Mesendoderm (in vitro differentiated cells): Measurements from ENCODE around the gene PCDHA4.
"Not testable (repeated sequence)": the region's sequence is repeated elsewhere in the genome, so short reads cannot be mapped to it uniquely, and the experiment has no call there.

Source experiments
- DNase-seq: peaks from one replicate; pipeline ENCODE4 v3.0.0; 2013
- H2AK5ac ChIP-seq: 2 replicates; pipeline ENCODE4 v1.6.1; 2013; ENCODE audit warnings: low read length, inconsistent platforms
- H2BK120ac ChIP-seq: 2 replicates; pipeline ENCODE4 v1.6.1; 2013; ENCODE audit warnings: low read depth, mild to moderate bottlenecking, low read length, moderate library complexity, mixed read lengths
- H2BK15ac ChIP-seq: replicated peaks from 2 replicates; pipeline ENCODE4 v1.6.1; 2013; ENCODE audit warnings: low read depth, mild to moderate bottlenecking, moderate library complexity
- H2BK5ac ChIP-seq: 2 replicates; pipeline ENCODE4 v1.6.1; 2013; ENCODE audit warnings: low read length, inconsistent platforms
- H3K18ac ChIP-seq: 2 replicates; pipeline ENCODE4 v1.6.1; 2013; ENCODE audit warnings: mild to moderate bottlenecking, low read length, mixed read lengths
- H3K23ac ChIP-seq: one replicate; pipeline ENCODE4 v1.6.1; 2013; ENCODE audit warnings: low read length
- H3K27ac ChIP-seq: 2 replicates; pipeline ENCODE4 v1.5.1; 2013; ENCODE audit warnings: low read depth, mild to moderate bottlenecking, inconsistent platforms, low read length, moderate library complexity
- H3K27me3 ChIP-seq: 2 replicates; pipeline ENCODE4 v1.6.1; 2013; ENCODE audit warnings: low read length, control low read depth, mild to moderate bottlenecking, inconsistent platforms; ENCODE audit not compliant: insufficient read depth, poor library complexity
- H3K36me3 ChIP-seq: 2 replicates; pipeline ENCODE4 v1.6.1; 2013; ENCODE audit warnings: low read length, inconsistent platforms; ENCODE audit not compliant: control insufficient read depth, insufficient read depth
- H3K4ac ChIP-seq: one replicate; pipeline ENCODE4 v1.6.1; 2013; ENCODE audit warnings: low read depth, mild to moderate bottlenecking, low read length, moderate library complexity
- H3K4me1 ChIP-seq: 2 replicates; pipeline ENCODE4 v1.6.1; 2013; ENCODE audit warnings: low read depth, low read length, inconsistent platforms; ENCODE audit not compliant: control insufficient read depth
- H3K4me2 ChIP-seq: 2 replicates; pipeline ENCODE4 v1.6.1; 2013; ENCODE audit warnings: low read length
- H3K4me3 ChIP-seq: 2 replicates; pipeline ENCODE4 v1.5.1; 2013; ENCODE audit warnings: mild to moderate bottlenecking, low read length
- H3K56ac ChIP-seq: one replicate; pipeline ENCODE4 v1.6.1; 2013; ENCODE audit warnings: low read length
- H3K79me1 ChIP-seq: 2 replicates; pipeline ENCODE4 v1.6.1; 2013; ENCODE audit warnings: low read length, inconsistent platforms
- H3K79me2 ChIP-seq: 2 replicates; pipeline ENCODE4 v1.6.1; 2013; ENCODE audit warnings: mild to moderate bottlenecking, low read length; ENCODE audit not compliant: control insufficient read depth, insufficient read depth
- H3K9ac ChIP-seq: 2 replicates; pipeline ENCODE4 v1.6.1; 2013; ENCODE audit warnings: low read length, inconsistent platforms
- H4K5ac ChIP-seq: one replicate; pipeline ENCODE4 v1.6.1; 2013; ENCODE audit warnings: low read length
- H4K8ac ChIP-seq: one replicate; pipeline ENCODE4 v1.6.1; 2013; ENCODE audit warnings: low read depth, mild to moderate bottlenecking, control low read depth, low read length, moderate library complexity
- WGBS: extraction: QIAGEN DNeasy Blood & Tissue Kit; methylation state at CpG from one replicate; pipeline ENCODE4 v1.1.7; 2013; ENCODE audit warnings: low lambda C conversion rate, missing lambda C conversion rate; ENCODE audit not compliant: insufficient coverage; ENCODE audit errors: extremely low coverage; 5-methylcytosine and 5-hydroxymethylcytosine counted together

PCDHA4 gene

GRCh38 chr5:140833993-140834392 lies 27.1 kb downstream of the PCDHA4 start, which contains the start of gene PCDHA7:
Gene PCDHA7 (plus strand): TSS chr5:140834269. CDS start chr5:140834384, 115 bp downstream.
- H3K56ac ChIP-seq, result no peak within 1 kb of the TSS
- WGBS, result no CpG with 5 or more reads among the region's 8 CpGs
- no peaks in the 10 kb centered on the region for H3K79me1 ChIP-seq

GRCh38 chr5:140834439-140835008 lies 27.7 kb downstream of the PCDHA4 start:
- H2AK5ac ChIP-seq, H2BK5ac ChIP-seq, H3K36me3 ChIP-seq, H3K4ac ChIP-seq, H3K4me2 ChIP-seq, DNase-seq, H3K79me1 ChIP-seq, H3K56ac ChIP-seq, H4K5ac ChIP-seq, H4K8ac ChIP-seq, H3K4me3 ChIP-seq, H3K9ac ChIP-seq, H2BK120ac ChIP-seq, H3K18ac ChIP-seq, H2BK15ac ChIP-seq, H3K79me2 ChIP-seq, H3K27me3 ChIP-seq, H3K4me1 ChIP-seq, H3K23ac ChIP-seq, H3K27ac ChIP-seq: not testable (repeated sequence)
- WGBS, result no CpG with 5 or more reads among the region's 38 CpGs

More at GRCh38 chr5:140833993-140834392, 27.1 kb downstream of the PCDHA4 start, which contains the start of gene PCDHA7:
- H4K5ac ChIP-seq, result no peak within 1 kb of the TSS
- H3K27ac ChIP-seq, result no peak within 1 kb of the TSS
- no peak within 1 kb of the TSS for H3K23ac ChIP-seq
- H2BK15ac ChIP-seq, result no peak within 1 kb of the TSS
- no peak within 1 kb of the TSS for H2BK120ac ChIP-seq
- H3K4me1 ChIP-seq, result no peaks in the 10 kb centered on the region
- no peak within 1 kb of the TSS for H3K18ac ChIP-seq
- no peaks in the 10 kb centered on the region for H3K79me2 ChIP-seq
- no peaks in the 10 kb centered on the region for H3K36me3 ChIP-seq
- H4K8ac ChIP-seq, result no peak within 1 kb of the TSS
- H3K4me3 ChIP-seq, result no peak within 1 kb of the TSS
- no peak within 1 kb of the TSS for H3K9ac ChIP-seq
- H3K27me3 ChIP-seq, result no peaks in the 10 kb centered on the region
- no peak within 1 kb of the TSS for H3K4me2 ChIP-seq
- DNase-seq, result no peak
- H3K4ac ChIP-seq, result no peak within 1 kb of the TSS
- H2BK5ac ChIP-seq, result no peak within 1 kb of the TSS
- H2AK5ac ChIP-seq, result no peak within 1 kb of the TSS

GRCh38 chr5:140835622-140836510 lies 29.0 kb downstream of the PCDHA4 start:
- no peaks in the 10 kb centered on the region for H3K27me3 ChIP-seq
- H2AK5ac ChIP-seq, result no peak overlapping the region
- H2BK5ac ChIP-seq, result no peak overlapping the region
- no peaks in the 10 kb centered on the region for H3K79me2 ChIP-seq
- no peak overlapping the region for H3K23ac ChIP-seq
- no peaks in the 10 kb centered on the region for H3K79me1 ChIP-seq
- no CpG with 5 or more reads among the region's 103 CpGs for WGBS
- no peak overlapping the region for H4K5ac ChIP-seq
- no peak overlapping the region for H3K56ac ChIP-seq
- no peak overlapping the region for H3K4ac ChIP-seq
- no peak overlapping the region for H2BK120ac ChIP-seq
- no peak overlapping the region for H3K18ac ChIP-seq
- no peak overlapping the region for H3K27ac ChIP-seq
- H3K4me1 ChIP-seq, result no peaks in the 10 kb centered on the region
- no peak overlapping the region for H3K4me3 ChIP-seq
- H4K8ac ChIP-seq, result no peak overlapping the region
- no peak overlapping the region for H3K4me2 ChIP-seq
- DNase-seq, result no peak
- H3K36me3 ChIP-seq, result no peaks in the 10 kb centered on the region
- H2BK15ac ChIP-seq, result no peak overlapping the region
- no peak overlapping the region for H3K9ac ChIP-seq

- Histone ChIP-seq H3K18ac (no peak within 1 kb of the TSS), H3K23ac (no peak within 1 kb of the TSS), H2BK5ac (no peak within 1 kb of the TSS), H4K8ac (no peak within 1 kb of the TSS), H3K27me3 (no peaks in the 10 kb centered on the region), H2AK5ac (no peak within 1 kb of the TSS), H3K79me1 (no peaks in the 10 kb centered on the region), H3K4me3 (no peak within 1 kb of the TSS), H3K36me3 (no peaks in the 10 kb centered on the region), H3K56ac (no peak within 1 kb of the TSS), H3K79me2 (no peaks in the 10 kb centered on the region), H3K4me1 (no peaks in the 10 kb centered on the region), H2BK120ac (no peak within 1 kb of the TSS), H3K4ac (no peak within 1 kb of the TSS), H4K5ac (no peak within 1 kb of the TSS), H3K9ac (no peak within 1 kb of the TSS), H2BK15ac (no peak within 1 kb of the TSS), H3K4me2 (no peak within 1 kb of the TSS), H3K27ac (no peak within 1 kb of the TSS)
- WGBS, result no CpG with 5 or more reads among the region's 47 CpGs
- peak; percentile 77 for DNase-seq
These were observed 34.4 kb downstream of the PCDHA4 start, which contains the start of gene PCDHA8 for GRCh38 chr5:140840978-140841962. Gene PCDHA8 (plus strand): TSS chr5:140841187. CDS start chr5:140841322, 135 bp downstream.

GRCh38 chr5:140842798-140843733 lies 36.2 kb downstream of the PCDHA4 start:
- no peak overlapping the region for H2BK15ac ChIP-seq
- H2AK5ac ChIP-seq, result no peak overlapping the region
- no peaks in the 10 kb centered on the region for H3K36me3 ChIP-seq
- no peak overlapping the region for H3K56ac ChIP-seq
- H3K23ac ChIP-seq, result no peak overlapping the region
- H2BK5ac ChIP-seq, result no peak overlapping the region
- no CpG with 5 or more reads among the region's 87 CpGs for WGBS
- no peaks in the 10 kb centered on the region for H3K27me3 ChIP-seq
- H3K4me3 ChIP-seq, result no peak overlapping the region
- no peak overlapping the region for H4K5ac ChIP-seq
- no peak for DNase-seq
- no peak overlapping the region for H4K8ac ChIP-seq
- H2BK120ac ChIP-seq, result no peak overlapping the region
- no peak overlapping the region for H3K4me2 ChIP-seq
- H3K9ac ChIP-seq, result no peak overlapping the region
- no peak overlapping the region for H3K27ac ChIP-seq
- no peak overlapping the region for H3K4ac ChIP-seq
- no peaks in the 10 kb centered on the region for H3K79me1 ChIP-seq
- H3K18ac ChIP-seq, result no peak overlapping the region
- no peaks in the 10 kb centered on the region for H3K4me1 ChIP-seq
- H3K79me2 ChIP-seq, result no peaks in the 10 kb centered on the region
